Mammary epithelial cell (primary cell): ENCODE results near the gene TBCCD1.

Experiments
- EZH2 ChIP-seq: IDR thresholded peaks from 2 replicates; pipeline ENCODE4 v1.6.1; 2012; ENCODE audit warnings: low read length, inconsistent platforms, borderline replicate concordance
- TF ChIP-seq, protein P1 (sequence below), 2 donors: IDR thresholded peaks in 1 of 2; conservative IDR thresholded peaks in 1 of 2; 2 replicates each; pipeline ENCODE4 v1.5.1; 2011 to 2012; ENCODE audit warnings: inconsistent platforms in 2 of 2, low read length in 2 of 2, mild to moderate bottlenecking in 2 of 2, control low read depth in 1 of 2, low read depth in 1 of 2; ENCODE audit not compliant: insufficient read depth in 1 of 2; ENCODE audit errors: extremely low read depth in 1 of 2

DNA sequence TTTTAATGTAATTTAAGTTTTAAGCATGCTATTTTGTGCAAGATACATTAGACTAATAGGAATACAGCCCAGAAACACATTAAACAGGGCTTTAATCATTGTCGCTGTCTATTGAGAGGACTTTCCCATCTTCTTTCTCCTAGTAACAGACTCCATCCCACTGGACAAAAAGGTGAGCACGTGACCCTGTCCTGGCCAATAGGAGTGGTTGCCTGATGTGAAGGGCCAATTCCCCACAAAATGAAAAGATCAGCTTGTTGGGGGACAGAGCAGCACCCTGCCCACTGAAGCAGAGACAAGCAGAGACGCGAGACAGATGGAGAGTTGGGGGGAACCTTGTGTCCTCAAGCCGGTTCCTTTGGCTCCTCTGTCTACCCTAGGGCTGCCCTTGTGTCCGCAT lies 44.1 kb downstream of the TBCCD1 start:
- TF ChIP-seq, protein P1, sequence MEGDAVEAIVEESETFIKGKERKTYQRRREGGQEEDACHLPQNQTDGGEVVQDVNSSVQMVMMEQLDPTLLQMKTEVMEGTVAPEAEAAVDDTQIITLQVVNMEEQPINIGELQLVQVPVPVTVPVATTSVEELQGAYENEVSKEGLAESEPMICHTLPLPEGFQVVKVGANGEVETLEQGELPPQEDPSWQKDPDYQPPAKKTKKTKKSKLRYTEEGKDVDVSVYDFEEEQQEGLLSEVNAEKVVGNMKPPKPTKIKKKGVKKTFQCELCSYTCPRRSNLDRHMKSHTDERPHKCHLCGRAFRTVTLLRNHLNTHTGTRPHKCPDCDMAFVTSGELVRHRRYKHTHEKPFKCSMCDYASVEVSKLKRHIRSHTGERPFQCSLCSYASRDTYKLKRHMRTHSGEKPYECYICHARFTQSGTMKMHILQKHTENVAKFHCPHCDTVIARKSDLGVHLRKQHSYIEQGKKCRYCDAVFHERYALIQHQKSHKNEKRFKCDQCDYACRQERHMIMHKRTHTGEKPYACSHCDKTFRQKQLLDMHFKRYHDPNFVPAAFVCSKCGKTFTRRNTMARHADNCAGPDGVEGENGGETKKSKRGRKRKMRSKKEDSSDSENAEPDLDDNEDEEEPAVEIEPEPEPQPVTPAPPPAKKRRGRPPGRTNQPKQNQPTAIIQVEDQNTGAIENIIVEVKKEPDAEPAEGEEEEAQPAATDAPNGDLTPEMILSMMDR (conservative IDR thresholded peaks at IDR 0.05 in 1 of 2, IDR thresholded peaks at IDR 0.05 in 1 of 2; ENCODE audit: extremely low read depth in 1 of 2, insufficient read depth in 1 of 2, low read depth in 1 of 2, low read length in 2 of 2): no peak
- no peak for TF ChIP-seq EZH2
